ENCODE results near the gene SLC22A5. TPM values are rescaled to one million over a fixed set of nuclear protein-coding genes. Genes with fewer than 3 reads are reported as not detected.

SLC22A5 gene
- total RNA-seq, 3 donors from 2014 or later (not counting 1 experiment from before 2014, with no cell fraction given): 1.6 to 5.0 (median 3.9) TPM

DNA sequence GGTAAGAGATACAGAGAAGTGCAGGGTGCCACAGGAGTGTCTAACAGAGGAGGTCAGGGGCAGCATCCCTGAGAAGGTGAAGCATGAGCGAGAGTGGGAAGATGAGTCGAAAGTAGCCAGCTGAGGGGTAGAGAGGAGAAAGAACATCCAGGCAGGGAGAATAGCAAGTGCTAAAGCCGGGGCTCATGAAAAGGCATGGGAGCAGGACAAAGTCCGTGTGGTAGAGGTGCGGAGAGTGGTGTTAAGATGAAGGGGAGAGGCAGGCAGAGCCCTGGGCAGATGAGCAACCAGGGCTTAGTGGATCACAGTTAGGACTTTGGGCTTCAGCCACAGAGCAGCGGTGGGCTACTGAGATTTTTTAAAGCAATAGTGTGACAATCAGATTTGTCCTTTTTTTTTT, 10.5 kb downstream of the SLC22A5 start:
- no peak overlapping the region for H3K4me3 Mint-ChIP-seq
- no peaks in the 10 kb centered on the region for H3K36me3 Mint-ChIP-seq
- ATAC-seq (no peak), DNase-seq (no peak)
- H3K27ac Mint-ChIP-seq: no peak overlapping the region
- peaks cover 1% of the 10 kb centered on the region for H3K4me1 ChIP-seq (ENCODE audit: control insufficient read depth, insufficient read depth, low read length)
- WGBS (ENCODE audit: insufficient coverage): 95% methylated on average over 6 of the region's 6 CpGs
- no peaks in the 10 kb centered on the region for H3K27me3 ChIP-seq (ENCODE audit: control insufficient read depth, insufficient read depth, low read length)
- H3K4me3 ChIP-seq (ENCODE audit: low read length): no peak overlapping the region
- H3K9me3 Mint-ChIP-seq: no peaks in the 10 kb centered on the region
- no peaks in the 10 kb centered on the region for H3K36me3 ChIP-seq (ENCODE audit: control insufficient read depth, insufficient read depth, low read length)
- H3K4me1 Mint-ChIP-seq: peaks cover 0 to under 1% of the 10 kb centered on the region in 2 donors
- H3K27ac ChIP-seq (ENCODE audit: low read length): no peak overlapping the region
- TF ChIP-seq CTCF (IDR thresholded peaks at IDR 0.05): no peak
- intact Hi-C loops (cut with micrococcal nuclease): no loop called here
- H3K9me3 ChIP-seq (ENCODE audit: control insufficient read depth, insufficient read depth, low read length): no peaks in the 10 kb centered on the region
- peaks cover 0 to 9% of the 10 kb centered on the region in 2 donors for H3K27me3 Mint-ChIP-seq (ENCODE audit: low read depth in 2 of 2)

GRCh38 chr5:132380741-132381140, 11.2 kb downstream of the SLC22A5 start:
- Mint-ChIP-seq H3K4me1 (peaks cover 6 to 7% of the 10 kb centered on the region in 2 donors), H3K27ac (no peak overlapping the region), H3K9me3 (no peaks in the 10 kb centered on the region), H3K27me3 (ENCODE audit: low read depth in 2 of 2) (peaks cover 0 to 9% of the 10 kb centered on the region in 2 donors), H3K36me3 (no peaks in the 10 kb centered on the region), H3K4me3 (no peak overlapping the region)
- Histone ChIP-seq H3K9me3 (ENCODE audit: control insufficient read depth, insufficient read depth, low read length) (no peaks in the 10 kb centered on the region), H3K36me3 (ENCODE audit: control insufficient read depth, insufficient read depth, low read length) (no peaks in the 10 kb centered on the region), H3K4me1 (ENCODE audit: control insufficient read depth, insufficient read depth, low read length) (peaks cover 8% of the 10 kb centered on the region), H3K27ac (ENCODE audit: low read length) (no peak overlapping the region), H3K27me3 (ENCODE audit: control insufficient read depth, insufficient read depth, low read length) (no peaks in the 10 kb centered on the region), H3K4me3 (ENCODE audit: low read length) (no peak overlapping the region)
- no peak for TF ChIP-seq CTCF (IDR thresholded peaks at IDR 0.05)
- no peak for DNase-seq
- intact Hi-C loops (cut with micrococcal nuclease): no loop called here
- 95% methylated on average over 2 of the region's 2 CpGs for WGBS (ENCODE audit: insufficient coverage)
- ATAC-seq: no peak

DNA sequence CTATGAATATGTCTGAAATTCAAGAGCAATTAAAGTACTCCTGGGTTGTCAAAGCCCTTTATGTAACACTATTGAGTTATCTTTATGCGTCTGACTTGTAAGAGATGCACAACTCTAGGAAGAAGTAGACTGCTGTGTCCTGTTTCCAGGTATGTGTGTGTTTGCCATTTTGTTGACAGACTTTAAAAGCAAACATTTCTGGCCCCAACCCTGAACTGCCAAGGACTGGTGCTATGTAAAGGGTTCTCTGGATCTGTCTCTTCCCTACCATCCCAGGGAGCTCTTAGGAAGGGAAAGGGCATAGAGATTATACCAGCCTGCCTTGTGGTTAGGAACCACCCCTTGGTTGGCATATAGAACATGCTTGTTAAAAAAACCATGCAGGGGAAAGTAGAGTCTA, 12.1 kb downstream of the SLC22A5 start:
- intact Hi-C loops (cut with micrococcal nuclease): no loop called here
- no peak for TF ChIP-seq CTCF (IDR thresholded peaks at IDR 0.05)
- Histone ChIP-seq H3K4me3 (ENCODE audit: low read length) (no peak overlapping the region), H3K4me1 (ENCODE audit: control insufficient read depth, insufficient read depth, low read length) (peaks cover 16% of the 10 kb centered on the region), H3K27me3 (ENCODE audit: control insufficient read depth, insufficient read depth, low read length) (no peaks in the 10 kb centered on the region), H3K36me3 (ENCODE audit: control insufficient read depth, insufficient read depth, low read length) (no peaks in the 10 kb centered on the region), H3K9me3 (ENCODE audit: control insufficient read depth, insufficient read depth, low read length) (no peaks in the 10 kb centered on the region), H3K27ac (ENCODE audit: low read length) (no peak overlapping the region)
- H3K9me3 Mint-ChIP-seq: no peaks in the 10 kb centered on the region
- peaks cover 0 to 9% of the 10 kb centered on the region in 2 donors for H3K27me3 Mint-ChIP-seq (ENCODE audit: low read depth in 2 of 2)
- H3K36me3 Mint-ChIP-seq: no peaks in the 10 kb centered on the region
- ATAC-seq: no peak
- no peak overlapping the region for H3K27ac Mint-ChIP-seq
- DNase-seq: no peak
- H3K4me3 Mint-ChIP-seq: no peak overlapping the region
- WGBS (ENCODE audit: insufficient coverage): no CpG with 5 or more reads among the region's 1 CpG
- peaks cover 13 to 16% of the 10 kb centered on the region in 2 donors for H3K4me1 Mint-ChIP-seq

- ATAC-seq: no peak
- no peak for DNase-seq
- no peak overlapping the region for H3K27ac Mint-ChIP-seq
- no peaks in the 10 kb centered on the region for H3K9me3 ChIP-seq (ENCODE audit: control insufficient read depth, insufficient read depth, low read length)
- H3K36me3 Mint-ChIP-seq: no peaks in the 10 kb centered on the region
- no peaks in the 10 kb centered on the region for H3K36me3 ChIP-seq (ENCODE audit: control insufficient read depth, insufficient read depth, low read length)
- intact Hi-C loops (cut with micrococcal nuclease): no loop called here
- H3K4me3 Mint-ChIP-seq: no peak overlapping the region
- peaks cover 26% of the 10 kb centered on the region for H3K4me1 ChIP-seq (ENCODE audit: control insufficient read depth, insufficient read depth, low read length)
- WGBS (ENCODE audit: insufficient coverage): 100% methylated on average over 1 of the region's 1 CpG
- H3K27me3 ChIP-seq (ENCODE audit: control insufficient read depth, insufficient read depth, low read length): no peaks in the 10 kb centered on the region
- peaks cover 0 to 9% of the 10 kb centered on the region in 2 donors for H3K27me3 Mint-ChIP-seq (ENCODE audit: low read depth in 2 of 2)
- H3K9me3 Mint-ChIP-seq: no peaks in the 10 kb centered on the region
- no peak overlapping the region for H3K4me3 ChIP-seq (ENCODE audit: low read length)
- peaks cover 15 to 28% of the 10 kb centered on the region in 2 donors for H3K4me1 Mint-ChIP-seq
- TF ChIP-seq CTCF (IDR thresholded peaks at IDR 0.05): no peak
- no peak overlapping the region for H3K27ac ChIP-seq (ENCODE audit: low read length)
Measured at GRCh38 chr5:132383261-132383660, 13.8 kb downstream of the SLC22A5 start.
